HG03196 (cell line): ENCODE data around the gene RAD9A.

Experiments used
- ATAC-seq: cut with Tn5 transposase; IDR thresholded peaks from one replicate; pipeline ENCODE4 v1.9.1; 2021; ENCODE audit not compliant: unreplicated experiment

Gene RAD9A

GRCh38 chr11:67408437-67409200 is 16.8 kb downstream of the RAD9A start:
- no peak for ATAC-seq

GRCh38 chr11:67409261-67409666 is 17.5 kb downstream of the RAD9A start:
- ATAC-seq = peak; percentile 46

DNA sequence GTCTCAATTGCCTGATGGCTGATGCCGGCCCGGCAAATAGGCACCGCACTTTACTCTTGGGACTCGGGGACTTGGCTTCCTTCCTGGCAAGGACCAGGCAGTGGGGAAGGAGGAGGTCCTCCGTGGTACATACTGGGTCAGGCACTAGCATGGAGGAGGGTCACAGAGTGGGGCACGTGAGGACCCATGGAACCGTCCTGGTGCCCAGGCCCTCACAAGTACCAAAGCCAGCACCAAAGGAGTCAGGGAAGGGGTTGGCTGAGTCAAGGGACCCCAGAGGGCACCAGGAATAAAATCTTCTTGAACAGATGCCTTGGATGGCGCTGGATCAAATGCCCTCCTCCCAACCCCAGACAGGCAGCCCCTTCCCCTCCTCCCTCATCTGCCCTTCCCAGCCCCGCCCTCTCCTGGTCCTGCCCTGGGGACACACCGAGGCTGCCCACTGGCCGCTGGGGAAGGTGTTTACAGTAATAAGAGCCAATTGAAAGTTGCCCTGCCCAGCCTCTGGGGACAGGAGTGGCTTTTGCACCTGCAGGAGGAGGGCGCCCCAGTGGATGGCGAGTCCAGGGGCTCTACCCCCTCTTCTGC is 18.1 kb downstream of the RAD9A start:
- ATAC-seq = no peak

DNA sequence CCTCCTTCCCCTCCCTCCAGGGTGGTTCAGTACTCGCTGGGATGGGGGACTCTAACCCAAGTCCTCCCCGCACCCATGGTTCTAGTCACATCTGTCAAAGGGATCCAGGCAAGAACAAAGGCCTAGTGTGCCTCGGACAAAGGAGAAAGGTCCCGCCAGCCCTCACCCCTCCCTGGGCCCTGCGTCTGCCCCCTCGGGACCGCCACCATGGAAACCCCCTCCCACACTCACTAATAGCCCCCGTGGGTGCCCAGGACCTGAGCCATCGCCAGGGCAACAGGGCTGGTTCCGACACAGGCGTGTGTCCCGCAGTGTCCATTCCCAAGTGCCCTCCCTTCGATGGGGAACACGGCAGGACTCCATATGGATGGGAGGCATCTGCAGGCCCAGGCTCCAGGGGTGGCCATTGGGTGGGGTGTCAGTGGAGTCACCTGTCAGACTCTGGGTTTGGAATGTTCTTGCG is 18.6 kb downstream of the RAD9A start:
- ATAC-seq = no peak

- no peak for ATAC-seq
These were observed 19.4 kb downstream of the RAD9A start for GRCh38 chr11:67410984-67411784.

DNA sequence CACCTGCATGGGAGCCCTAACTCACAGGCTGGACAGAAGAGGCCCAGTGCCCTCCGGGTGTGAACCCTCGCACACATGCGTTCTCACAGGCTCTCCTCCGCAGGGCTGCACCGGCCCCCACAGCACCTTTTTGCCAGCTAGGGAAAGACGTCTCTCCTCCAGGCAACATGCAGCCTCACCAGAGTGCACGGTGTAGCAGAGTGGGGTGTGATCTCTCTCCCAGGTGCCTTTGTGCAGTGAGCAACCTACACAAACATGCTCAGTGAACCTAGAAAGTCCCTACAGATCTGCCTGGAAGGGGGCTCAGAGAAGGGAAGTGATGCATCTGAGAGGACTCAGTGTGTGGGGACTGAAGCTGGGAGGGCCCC is 20.0 kb downstream of the RAD9A start:
- ATAC-seq = no peak

DNA sequence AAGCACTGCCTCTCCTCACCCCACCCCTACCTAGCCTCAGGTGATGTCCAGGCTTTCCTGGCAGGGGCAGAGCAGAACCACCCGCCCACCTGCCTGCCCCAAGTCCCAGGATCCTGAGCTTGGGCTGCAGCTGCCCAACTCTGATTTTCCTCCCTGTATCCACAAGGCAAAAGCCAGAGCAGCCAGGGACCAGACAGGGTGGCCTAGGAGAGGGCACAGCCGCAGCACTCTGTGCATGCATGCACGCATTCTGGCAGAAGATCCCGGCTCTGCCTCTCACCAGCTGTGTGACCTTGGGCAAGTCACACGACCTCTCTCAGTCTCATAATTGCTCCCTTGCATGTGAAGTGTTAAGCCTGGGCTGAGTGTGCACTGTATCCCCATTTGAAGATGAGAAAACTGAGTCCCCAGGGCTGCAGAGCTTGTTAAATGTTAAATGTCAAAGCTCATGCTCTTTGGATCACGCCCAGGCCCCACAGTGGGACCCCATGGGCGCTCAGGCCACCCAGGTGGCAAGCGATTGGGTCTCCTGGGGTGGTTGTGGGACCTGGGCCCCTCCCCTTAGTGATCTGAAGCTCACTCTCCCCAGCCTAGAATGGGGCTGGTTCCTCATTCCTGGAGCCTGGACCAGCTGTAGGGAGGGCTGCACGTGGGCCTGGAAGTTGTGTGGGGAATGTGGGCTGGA is 20.9 kb downstream of the RAD9A start:
- ATAC-seq = no peak

DNA sequence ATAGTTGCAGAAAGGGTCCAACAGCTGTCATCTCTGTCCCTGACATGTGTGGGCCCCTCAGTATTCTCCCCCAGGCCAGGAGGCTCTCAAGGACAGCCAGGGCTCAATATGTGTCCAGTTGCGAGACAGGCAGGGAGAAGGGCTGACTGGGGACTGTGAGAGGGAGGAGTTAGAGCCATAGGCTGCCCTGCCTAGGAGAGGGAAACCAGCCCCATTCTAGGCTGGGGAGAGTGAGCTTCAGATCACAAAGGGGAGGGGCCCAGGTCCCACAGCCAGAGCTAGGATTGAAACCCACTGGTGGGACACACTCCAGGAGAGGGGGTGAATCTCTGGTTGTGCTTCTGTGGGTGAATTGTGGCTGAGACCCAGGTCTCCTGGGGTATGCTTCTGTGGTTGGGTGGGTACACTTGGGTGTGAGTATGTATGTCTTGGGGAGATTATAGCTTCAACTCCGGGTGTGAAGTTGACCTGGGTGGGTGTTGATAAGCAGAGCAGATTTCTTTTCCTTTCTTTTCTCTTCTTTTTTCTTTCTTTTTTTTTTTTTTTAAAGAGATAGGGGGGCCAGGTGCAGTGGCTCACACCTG is 21.6 kb downstream of the RAD9A start:
- ATAC-seq = no peak

GRCh38 chr11:67415501-67416304 is 23.9 kb downstream of the RAD9A start, which contains the start of gene CARNS1:
Gene CARNS1 (plus strand): TSS chr11:67415678. CDS start chr11:67416200, 522 bp downstream.
- no peak for ATAC-seq

DNA sequence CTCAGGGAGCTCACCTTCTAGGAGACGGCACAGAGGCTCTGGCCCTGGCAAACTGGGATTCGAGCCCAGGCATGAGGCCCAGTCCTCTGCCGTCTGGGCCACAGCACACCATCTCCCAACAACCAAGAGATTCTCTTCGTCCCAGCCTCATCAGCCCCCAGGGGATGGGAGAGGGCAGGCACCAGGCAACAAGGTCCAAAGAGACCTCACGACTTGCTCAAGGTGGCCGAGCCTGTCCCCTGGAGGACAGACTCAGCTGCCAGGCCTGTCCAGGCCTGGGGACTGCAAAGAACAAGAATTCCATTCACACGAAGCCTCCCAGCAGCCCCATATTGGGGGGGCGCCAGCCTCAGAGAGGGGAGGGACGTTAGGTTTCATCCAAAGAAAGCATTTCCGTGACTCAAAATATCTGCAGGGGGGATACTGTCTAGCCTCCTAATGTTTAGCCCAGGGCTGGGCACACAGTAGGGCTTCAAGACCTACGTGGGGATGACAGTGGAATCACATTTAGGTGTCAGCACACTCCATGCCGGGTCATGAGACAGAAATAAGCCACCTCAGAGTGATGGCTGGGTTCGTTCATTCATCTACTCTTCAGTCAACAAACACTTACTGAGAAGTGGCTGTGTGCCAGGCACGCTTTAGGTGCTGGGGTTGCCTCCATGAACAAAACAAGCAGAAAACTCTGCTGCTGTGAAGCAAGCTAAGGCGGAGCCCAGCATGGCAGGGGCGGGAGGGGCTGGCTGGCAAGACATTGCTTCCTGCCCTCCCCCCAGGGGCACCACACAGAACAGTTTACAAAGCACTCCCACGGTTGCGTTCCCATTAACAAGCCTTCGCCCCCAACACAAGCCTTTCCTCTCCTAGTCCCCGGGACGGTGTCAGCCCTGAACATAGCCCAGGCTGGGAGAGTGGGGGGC is 24.9 kb downstream of the RAD9A start:
- no peak for ATAC-seq

GRCh38 chr11:67417425-67417824 is 25.6 kb downstream of the RAD9A start:
- ATAC-seq = no peak

DNA sequence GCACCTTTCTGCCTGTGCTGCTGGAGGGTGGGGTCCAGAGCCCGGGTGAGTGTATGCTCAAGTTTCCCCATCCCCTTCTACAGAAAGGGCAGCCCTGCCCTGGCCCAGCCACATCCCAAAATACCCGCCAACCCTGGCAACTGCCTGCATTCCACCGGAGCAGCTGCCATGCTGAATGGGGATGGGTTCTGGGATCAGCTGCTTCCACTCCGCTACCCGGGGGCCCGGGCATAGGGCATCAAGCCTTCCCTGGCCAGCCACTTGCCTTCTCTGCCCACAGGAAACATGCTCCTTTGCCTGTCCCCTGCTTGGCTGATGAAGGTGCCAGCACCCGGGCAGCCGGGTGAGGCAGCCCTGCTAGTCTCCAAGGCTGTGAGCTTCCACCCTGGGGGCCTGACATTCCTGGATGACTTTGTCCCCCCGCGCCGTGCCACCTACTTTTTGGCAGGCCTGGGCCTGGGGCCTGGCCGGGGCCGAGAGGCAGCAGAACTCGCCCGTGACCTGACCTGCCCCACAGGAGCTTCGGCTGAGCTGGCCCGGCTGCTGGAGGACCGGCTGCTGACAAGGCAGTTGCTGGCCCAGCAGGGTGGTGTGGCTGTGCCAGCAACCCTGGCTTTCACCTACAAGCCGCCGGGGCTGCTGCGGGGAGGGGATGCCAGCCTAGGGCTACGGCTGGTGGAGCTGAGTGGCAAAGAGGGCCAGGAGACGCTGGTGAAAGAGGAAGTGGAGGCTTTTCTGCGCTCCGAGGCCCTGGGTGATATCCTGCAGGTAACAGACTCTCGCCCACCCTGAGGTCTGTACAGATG is 26.9 kb downstream of the RAD9A start:
- ATAC-seq = no peak

- ATAC-seq = no peak
These were observed 27.7 kb downstream of the RAD9A start for GRCh38 chr11:67419325-67420049.

GRCh38 chr11:67420147-67420645 is 28.4 kb downstream of the RAD9A start:
- no peak for ATAC-seq

DNA sequence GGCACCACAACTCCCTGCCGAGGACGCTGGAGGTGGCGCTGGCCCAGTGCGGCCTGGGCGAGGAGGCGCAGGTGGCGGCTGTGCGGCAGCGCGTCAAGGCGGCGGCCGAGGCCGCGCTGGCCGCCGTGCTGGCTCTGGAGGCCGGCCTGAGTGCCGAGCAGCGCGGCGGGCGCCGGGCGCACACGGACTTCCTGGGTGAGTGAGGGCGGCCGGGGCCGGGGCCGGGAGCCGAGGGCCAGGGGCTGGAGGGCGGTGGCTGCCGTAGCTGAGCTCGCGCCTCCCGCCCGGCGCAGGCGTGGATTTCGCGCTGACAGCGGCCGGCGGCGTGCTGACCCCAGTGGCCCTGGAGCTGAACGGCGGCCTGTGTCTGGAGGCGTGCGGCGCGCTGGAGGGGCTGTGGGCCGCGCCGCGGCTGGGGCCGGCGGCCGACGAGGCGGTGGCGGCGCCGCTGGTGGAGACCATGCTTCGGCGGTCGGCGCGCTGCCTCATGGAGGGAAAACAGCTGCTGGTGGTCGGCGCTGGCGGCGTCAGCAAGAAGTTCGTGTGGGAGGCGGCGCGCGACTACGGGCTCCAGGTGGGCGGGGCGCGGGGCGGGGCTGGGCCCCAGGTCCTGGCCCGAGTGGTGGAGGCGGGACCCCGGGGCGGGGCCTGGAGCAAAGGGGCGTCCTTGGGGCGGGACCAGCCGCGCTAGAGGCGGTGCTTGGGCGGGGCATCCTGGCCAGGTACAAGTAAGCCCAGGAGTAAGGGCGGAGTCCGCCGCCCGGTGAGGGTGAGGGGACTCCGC is 29.1 kb downstream of the RAD9A start:
- peak; percentile 86 for ATAC-seq

DNA sequence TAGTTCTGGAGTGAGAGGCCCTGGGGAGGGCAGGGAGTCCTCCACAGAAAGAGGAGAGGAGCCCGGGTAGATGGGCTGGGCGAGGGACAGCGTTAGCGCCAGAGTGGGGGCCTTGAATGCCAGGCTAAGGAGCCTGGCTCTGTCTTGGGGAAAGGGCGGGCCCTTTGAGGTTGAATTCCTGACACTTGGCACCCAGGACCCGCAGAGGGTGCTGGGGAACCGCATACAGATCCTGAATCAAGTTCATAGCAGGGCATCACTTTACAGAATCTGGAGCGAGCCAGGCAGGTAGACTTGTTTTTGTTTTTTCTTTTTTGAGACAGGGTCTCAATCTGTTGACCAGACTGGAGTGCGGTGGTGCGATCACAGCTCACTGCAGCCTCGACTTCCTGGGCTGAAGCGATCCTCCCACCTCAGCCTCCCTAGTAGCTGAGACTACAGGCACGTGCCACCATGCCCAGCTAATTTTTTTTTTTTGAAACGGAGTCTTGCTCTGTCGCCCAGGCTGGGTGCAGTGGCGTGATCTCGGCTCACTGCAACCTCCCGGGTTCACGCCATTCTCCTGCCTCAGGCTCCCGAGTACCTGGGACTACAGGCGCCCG is 29.7 kb downstream of the RAD9A start:
- ATAC-seq = no peak
